GM18498 (cell line): Measurements from ENCODE around the gene AGT.
"Not testable (repeated sequence)": the region's sequence is repeated elsewhere in the genome, so short reads cannot be mapped to it uniquely, and the experiment has no call there.

Experiments
- ATAC-seq: cut with Tn5 transposase; IDR thresholded peaks from one replicate; pipeline ENCODE4 v1.9.1; 2021; ENCODE audit warnings: mild to moderate bottlenecking, moderate library complexity; ENCODE audit not compliant: unreplicated experiment

AGT gene

DNA sequence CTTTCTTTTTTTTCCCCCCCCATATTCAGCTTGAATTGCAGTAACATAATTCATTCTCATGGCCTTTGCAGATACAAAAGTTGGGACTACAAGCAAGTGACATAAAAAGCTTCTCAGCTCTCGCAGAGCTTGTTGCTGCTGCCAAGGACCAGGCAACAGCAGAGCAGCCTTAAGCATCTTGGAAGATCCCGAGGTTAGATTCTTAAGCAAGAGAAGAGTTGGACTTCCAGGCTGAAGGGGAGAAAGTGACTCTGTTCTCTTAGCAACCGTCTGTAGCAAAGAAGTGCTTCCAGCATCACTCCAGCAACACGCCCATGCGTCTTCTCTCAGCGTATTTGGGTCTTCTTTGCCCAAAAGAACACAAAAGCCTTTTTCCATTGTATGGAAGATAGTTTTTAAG is 20.7 kb downstream of the AGT start:
- ATAC-seq = no peak

DNA sequence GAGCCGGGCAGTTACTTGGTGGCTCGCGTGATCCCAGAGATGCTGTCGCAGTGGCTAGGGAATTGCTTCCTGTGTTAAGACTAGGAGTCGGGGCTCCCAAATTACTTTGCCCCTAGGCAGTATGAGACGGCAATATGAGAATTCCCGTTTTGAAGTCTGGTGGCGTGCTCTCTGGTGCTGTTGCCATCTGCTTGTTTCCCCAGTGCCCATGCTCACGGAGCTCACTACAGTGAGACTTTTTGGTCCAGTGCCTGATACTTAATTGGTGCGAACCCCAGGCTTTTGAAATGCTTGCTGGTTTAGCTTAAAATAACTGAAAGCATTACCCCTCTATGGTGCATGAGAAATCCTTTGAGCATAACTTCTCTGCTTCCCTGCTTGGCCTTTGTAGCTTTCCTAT is 22.3 kb downstream of the AGT start:
- ATAC-seq = no peak

GRCh38 chr1:230690101-230690500 is 23.8 kb downstream of the AGT start:
- ATAC-seq = no peak

GRCh38 chr1:230686747-230687146 is 27.2 kb downstream of the AGT start:
- no peak for ATAC-seq

- no peak for ATAC-seq
Measured at GRCh38 chr1:230684998-230685397, 28.9 kb downstream of the AGT start.

DNA sequence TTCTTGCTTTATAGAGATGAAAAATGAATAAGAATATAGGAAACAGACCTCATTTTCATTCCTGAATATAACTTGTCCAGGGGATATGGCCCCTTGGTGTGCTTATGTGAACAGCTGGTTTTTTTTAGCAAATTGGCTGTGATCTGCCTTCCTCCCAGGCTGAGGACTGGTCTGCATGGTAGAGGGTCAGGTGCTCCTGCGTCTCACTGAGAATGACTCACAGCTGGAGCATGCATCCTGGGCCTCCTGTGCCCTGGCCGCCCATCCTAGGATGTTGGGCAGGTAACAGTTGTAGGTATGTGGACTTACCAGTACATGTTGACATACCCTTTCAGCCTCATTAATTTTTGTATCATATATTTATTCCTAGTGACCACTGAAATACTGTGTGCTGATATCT is 29.8 kb downstream of the AGT start:
- ATAC-seq = no peak

DNA sequence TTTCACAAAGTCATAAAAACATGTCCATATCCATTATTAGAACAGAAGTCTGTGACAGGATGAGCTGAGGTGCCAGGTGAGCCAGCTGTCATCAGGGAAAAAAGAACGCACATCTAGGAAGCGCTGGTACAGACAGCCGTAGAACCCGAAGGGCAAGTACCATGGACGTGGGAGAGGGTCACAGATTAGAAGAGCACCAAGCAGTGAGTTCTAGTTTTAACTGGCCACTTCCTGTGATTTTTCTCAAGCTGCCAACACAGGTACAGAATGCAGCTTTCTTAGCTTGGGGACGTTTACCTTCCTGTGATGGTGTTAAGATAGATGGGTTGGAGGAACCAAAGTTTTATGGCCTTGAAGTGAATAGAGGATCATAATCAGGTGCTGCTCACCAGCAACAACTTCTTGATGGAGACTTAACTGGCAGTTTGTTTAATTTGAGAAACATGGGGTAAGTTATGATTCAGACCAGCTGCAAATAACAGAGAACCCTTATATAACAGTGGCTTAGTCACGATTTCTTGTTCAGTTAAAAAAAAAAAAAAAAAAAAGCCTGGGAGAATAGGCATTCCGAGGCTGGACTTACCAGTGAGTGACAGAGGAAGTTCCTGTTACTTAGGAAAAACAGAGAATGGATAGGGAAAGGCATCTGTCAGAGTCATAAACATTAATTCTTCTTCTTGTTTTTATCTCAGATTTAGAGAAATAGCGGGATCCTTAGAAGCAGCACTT is 30.9 kb downstream of the AGT start:
- no peak for ATAC-seq

- no peak for ATAC-seq
Measured at GRCh38 chr1:230682274-230682673, 31.6 kb downstream of the AGT start.

DNA sequence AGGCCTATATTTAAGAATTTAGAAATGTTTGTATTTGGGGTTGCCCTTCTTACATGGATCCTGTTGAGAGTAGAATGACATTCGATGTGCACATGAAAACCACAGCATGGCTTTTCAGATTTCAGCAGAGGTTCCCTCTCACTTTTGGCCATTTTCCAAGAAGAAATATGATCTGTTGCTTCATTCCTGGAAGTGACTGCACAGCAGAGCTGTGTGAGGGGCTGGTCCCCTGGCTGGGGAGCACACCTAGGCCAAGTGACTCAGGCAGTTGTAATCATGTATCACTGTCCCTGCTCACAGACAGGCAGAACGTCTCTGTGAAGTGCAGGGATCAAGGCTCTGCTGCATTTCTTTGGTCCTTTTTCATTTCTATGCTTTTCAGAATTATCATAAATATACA is 32.3 kb downstream of the AGT start:
- ATAC-seq = no peak

GRCh38 chr1:230680300-230681025 is 33.5 kb downstream of the AGT start:
- ATAC-seq = no peak

GRCh38 chr1:230679825-230680224 is 34.1 kb downstream of the AGT start:
- ATAC-seq = no peak

GRCh38 chr1:230679192-230679591 is 34.7 kb downstream of the AGT start:
- no peak for ATAC-seq

- no peak for ATAC-seq
Measured at GRCh38 chr1:230677200-230677599, 36.7 kb downstream of the AGT start.

- no peak for ATAC-seq
Measured at GRCh38 chr1:230674581-230674980, 39.3 kb downstream of the AGT start.

GRCh38 chr1:230669543-230669942 is 44.4 kb downstream of the AGT start:
- ATAC-seq = no peak

DNA sequence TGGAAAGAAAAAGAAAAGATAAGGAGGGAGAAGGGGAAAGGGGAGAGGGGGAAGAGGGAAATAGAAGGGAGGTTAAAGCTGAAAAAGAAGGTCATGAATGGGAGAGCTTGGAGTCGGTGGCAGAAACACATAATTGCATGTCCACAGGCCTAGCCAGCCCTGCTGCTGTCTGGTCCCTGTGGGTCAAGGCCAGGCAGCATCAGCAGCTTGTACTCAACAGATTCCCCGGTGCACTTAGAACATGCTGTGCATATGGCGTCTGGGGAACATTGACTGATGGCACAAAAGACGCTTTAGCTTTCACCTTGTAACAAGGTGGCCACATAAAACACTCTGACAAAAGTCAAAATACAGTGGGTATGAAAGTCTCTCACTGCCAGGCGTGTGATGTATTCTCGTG is 45.7 kb downstream of the AGT start:
- no peak for ATAC-seq

- no peak for ATAC-seq
Measured at GRCh38 chr1:230661976-230662375, 51.9 kb downstream of the AGT start.

- no peak for ATAC-seq
Measured at GRCh38 chr1:230658691-230659090, 55.2 kb downstream of the AGT start.

- not testable (repeated sequence) for ATAC-seq
Measured at GRCh38 chr1:230658103-230658502, 55.8 kb downstream of the AGT start.

DNA sequence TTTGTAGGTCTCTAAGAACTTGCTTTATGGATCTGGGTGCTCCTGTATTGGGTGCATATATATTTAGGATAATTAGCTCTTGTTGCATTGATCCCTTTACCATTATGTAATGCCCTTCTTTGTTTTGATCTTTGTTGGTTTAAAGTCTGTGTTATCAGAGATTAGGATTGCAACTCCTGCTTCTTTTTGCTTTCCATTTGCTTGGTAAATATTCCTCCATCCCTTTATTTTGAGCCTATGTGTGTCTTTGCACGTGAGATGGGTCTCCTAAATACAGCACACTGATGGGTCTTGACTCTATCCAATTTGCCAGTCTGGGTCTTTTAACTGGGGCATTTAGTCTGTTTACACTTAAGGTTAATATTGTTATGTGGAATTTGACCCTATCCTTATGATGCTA is 57.2 kb downstream of the AGT start:
- not testable (repeated sequence) for ATAC-seq
